HCT116 (cell line): ENCODE data around the gene STBD1. TPM values are rescaled to one million over a fixed set of nuclear protein-coding genes. Genes with fewer than 3 reads are reported as not detected.

ENCODE experiments used
- ATAC-seq: fragments of 200-7000 bp; cut with Tn5 transposase; 2 replicates; pipeline ENCODE4 v1.9.1; 2020; ENCODE audit warnings: mild to moderate bottlenecking, moderate library complexity
- BruUV-seq: library from RNA; stranded (reverse); fragments of 400-500 nt; replicated peaks from 2 replicates; lab custom pipeline; 2021; lab: Mats Ljungman, UMichigan
- CTCF ChIA-PET: fragments of 300-600 bp; sonication (Branson Sonifier 250); formaldehyde crosslinking; loops from one replicate; lab custom pipeline; 2021; ENCODE audit warnings: antibody characterized with exemption; lab: Charles Lee
- POLR2A ChIA-PET: fragments of 300-600, 350-600 bp; sonication (Branson Sonifier 250); formaldehyde crosslinking; loops from one replicate; lab custom pipeline; 2021; ENCODE audit warnings: antibody characterized with exemption; lab: Charles Lee
- RAD21 ChIA-PET, 2 experiments: fragments of 300-600 bp; sonication (Branson Sonifier 250); formaldehyde crosslinking; loops; one replicate each; lab custom pipeline; 2023; ENCODE audit warnings: low total read pairs in 2 of 2; ENCODE audit not compliant: uncharacterized antibody in 2 of 2, unreplicated experiment in 2 of 2, low non-redundant PET in 1 of 2; lab: Charles Lee
- DNase-seq: peaks from one replicate; pipeline ENCODE4 v3.0.0-alpha.2; 2010; ENCODE audit warnings: low read depth, low spot score
- H2AFZ ChIP-seq: fragments of 200-600 bp; shearing (Covaris generic), sonication (generic); 2 replicates; pipeline ENCODE4 v1.6.1; 2017; ENCODE audit warnings: low read depth, mixed run types, mixed read lengths, antibody characterized with exemption, low read length; ENCODE audit not compliant: poor library complexity, severe bottlenecking
- H3K27ac ChIP-seq: 2 replicates; pipeline ENCODE4 v1.5.1; 2012; ENCODE audit warnings: low read depth, low read length
- H3K27me3 ChIP-seq: fragments of 200-600 bp; sonication (generic); 2 replicates; pipeline ENCODE4 v1.6.1; 2016; ENCODE audit warnings: mixed run types, low read length, mixed read lengths; ENCODE audit not compliant: insufficient read depth
- H3K36me3 ChIP-seq, 2 experiments: fragments of 200-500 bp in 1 of 2; fragments of 200-600 bp in 1 of 2; sonication (Bioruptor generic) in 1 of 2; sonication (generic) in 1 of 2; 2 replicates each; pipeline versions ENCODE4 v1.5.1 to v1.6.1; 2014 to 2016; ENCODE audit warnings: low read length in 2 of 2, inconsistent platforms in 1 of 2, mixed read lengths in 1 of 2, mixed run types in 1 of 2; ENCODE audit not compliant: insufficient read depth in 2 of 2, control insufficient read depth in 1 of 2
- H3K4me1 ChIP-seq, 2 experiments: fragments of 200-600 bp in 1 of 2; sonication (generic) in 1 of 2; 2 replicates each; pipeline versions ENCODE4 v1.5.1 to v1.6.1; 2012 to 2017; ENCODE audit warnings: low read length in 2 of 2, inconsistent platforms in 1 of 2, mild to moderate bottlenecking in 1 of 2, mixed read lengths in 1 of 2, mixed run types in 1 of 2, moderate library complexity in 1 of 2; ENCODE audit not compliant: insufficient read depth in 2 of 2, control insufficient read depth in 1 of 2
- H3K4me2 ChIP-seq: fragments of 200-600 bp; sonication (generic); 2 replicates; pipeline ENCODE4 v1.6.1; 2017; ENCODE audit warnings: mixed run types, low read length, mixed read lengths
- H3K4me3 ChIP-seq, 2 experiments: fragments of 200-600 bp in 1 of 2; sonication (generic) in 1 of 2; replicated peaks in 1 of 2; 2 replicates each; pipeline ENCODE4 v1.5.1; 2011 to 2016; ENCODE audit warnings: low read length in 2 of 2, control low read depth in 1 of 2, low read depth in 1 of 2, mild to moderate bottlenecking in 1 of 2, mixed read lengths in 1 of 2, mixed run types in 1 of 2
- H3K79me2 ChIP-seq: fragments of 200-600 bp; sonication (generic); 2 replicates; pipeline ENCODE4 v1.6.1; 2017; ENCODE audit warnings: mild to moderate bottlenecking, mixed run types, low read length, moderate library complexity, mixed read lengths; ENCODE audit not compliant: insufficient read depth
- H3K9ac ChIP-seq: fragments of 200-600 bp; sonication (generic); 2 replicates; pipeline ENCODE4 v1.6.1; 2016; ENCODE audit warnings: low read length, mixed read lengths
- H3K9me2 ChIP-seq: fragments of 200-600 bp; sonication (generic), shearing (Covaris generic); 2 replicates; pipeline ENCODE4 v1.6.1; 2017; ENCODE audit warnings: mixed run types, mild to moderate bottlenecking, moderate library complexity; ENCODE audit not compliant: insufficient read depth
- H3K9me3 ChIP-seq, 2 experiments: fragments of 200-500 bp in 1 of 2; fragments of 200-600 bp in 1 of 2; sonication (Bioruptor generic) in 1 of 2; sonication (generic) in 1 of 2; 2 replicates each; pipeline ENCODE4 v1.6.1; 2014 to 2017; ENCODE audit warnings: low read length in 2 of 2, mixed read lengths in 2 of 2, inconsistent platforms in 1 of 2, low read depth in 1 of 2, mild to moderate bottlenecking in 1 of 2, mixed run types in 1 of 2, moderate library complexity in 1 of 2; ENCODE audit not compliant: control insufficient read depth in 1 of 2, insufficient read depth in 1 of 2
- H4K20me1 ChIP-seq: fragments of 200-600 bp; sonication (generic), shearing (Covaris generic); 2 replicates; pipeline ENCODE4 v1.6.1; 2017; ENCODE audit warnings: mixed run types, mild to moderate bottlenecking, moderate library complexity; ENCODE audit not compliant: insufficient read depth
- CEBPB ChIP-seq: IDR thresholded peaks from 2 replicates; pipeline ENCODE4 v1.6.1; 2012; ENCODE audit warnings: low read depth
- CTCF ChIP-seq, 3 experiments: fragments of 200-600 bp in 1 of 3; sonication (generic) in 1 of 3; IDR thresholded peaks in 2 of 3; conservative IDR thresholded peaks in 1 of 3; 2 replicates each; pipeline ENCODE4 v1.5.1; 2012 to 2017; ENCODE audit warnings: low read depth in 2 of 3, low read length in 2 of 3, antibody characterized with exemption in 1 of 3, borderline replicate concordance in 1 of 3, control low read depth in 1 of 3, mild to moderate bottlenecking in 1 of 3, mixed read lengths in 1 of 3, mixed run types in 1 of 3, moderate library complexity in 1 of 3; ENCODE audit not compliant: insufficient read depth in 1 of 3
- EZH2 ChIP-seq: fragments of 200-600 bp; sonication (generic); IDR thresholded peaks from 2 replicates; pipeline ENCODE4 v1.6.1; 2017; ENCODE audit warnings: antibody characterized with exemption, mixed run types
- FOSL1 ChIP-seq: IDR thresholded peaks from 2 replicates; pipeline ENCODE4 v1.6.1; 2012; ENCODE audit warnings: low read depth
- JUND ChIP-seq: IDR thresholded peaks from 2 replicates; pipeline ENCODE4 v1.6.1; 2012
- POLR2A ChIP-seq: IDR thresholded peaks from 2 replicates; pipeline ENCODE4 v1.7.0; 2011; ENCODE audit warnings: borderline replicate concordance; ENCODE audit not compliant: insufficient read depth, insufficient read length; ENCODE audit errors: extremely low read depth
- POLR2AphosphoS5 ChIP-seq: IDR thresholded peaks from 2 replicates; pipeline ENCODE4 v1.6.1; 2011; ENCODE audit warnings: mild to moderate bottlenecking, low read depth, low read length, moderate library complexity
- SIN3A ChIP-seq: IDR thresholded peaks from 2 replicates; pipeline ENCODE4 v1.6.1; 2012; ENCODE audit warnings: low read depth
- TCF7L2 ChIP-seq: IDR thresholded peaks from 2 replicates; pipeline ENCODE4 v1.7.0; 2011; ENCODE audit warnings: borderline replicate concordance, inconsistent platforms; ENCODE audit not compliant: insufficient read depth, insufficient read length; ENCODE audit errors: extremely low read depth
- YY1 ChIP-seq: IDR thresholded peaks from 2 replicates; pipeline ENCODE4 v1.6.1; 2011; ENCODE audit warnings: low read length, low read depth, moderate library complexity, mild to moderate bottlenecking; ENCODE audit not compliant: insufficient replicate concordance; ENCODE audit errors: extremely low read depth
- ZNF274 ChIP-seq: fragments of 200-500 bp; sonication (Bioruptor generic); IDR thresholded peaks from 2 replicates; pipeline ENCODE4 v1.6.1; 2014; ENCODE audit warnings: mild to moderate bottlenecking, low read depth, low read length, inconsistent platforms
- intact Hi-C: fragments of 100-400 bp; cut with micrococcal nuclease; formaldehyde crosslinking; loops from 2 replicates; pipeline ENCODE4 v1.10.0; 2022
- total RNA-seq: library from RNA; stranded (reverse); gene quantifications from one replicate; pipeline ENCODE4 v1.2.1, GENCODE V29; 2021; ENCODE audit not compliant: unreplicated experiment

STBD1 gene
- total RNA-seq, 1 experiment from 2014 or later, result 5.6 TPM

DNA sequence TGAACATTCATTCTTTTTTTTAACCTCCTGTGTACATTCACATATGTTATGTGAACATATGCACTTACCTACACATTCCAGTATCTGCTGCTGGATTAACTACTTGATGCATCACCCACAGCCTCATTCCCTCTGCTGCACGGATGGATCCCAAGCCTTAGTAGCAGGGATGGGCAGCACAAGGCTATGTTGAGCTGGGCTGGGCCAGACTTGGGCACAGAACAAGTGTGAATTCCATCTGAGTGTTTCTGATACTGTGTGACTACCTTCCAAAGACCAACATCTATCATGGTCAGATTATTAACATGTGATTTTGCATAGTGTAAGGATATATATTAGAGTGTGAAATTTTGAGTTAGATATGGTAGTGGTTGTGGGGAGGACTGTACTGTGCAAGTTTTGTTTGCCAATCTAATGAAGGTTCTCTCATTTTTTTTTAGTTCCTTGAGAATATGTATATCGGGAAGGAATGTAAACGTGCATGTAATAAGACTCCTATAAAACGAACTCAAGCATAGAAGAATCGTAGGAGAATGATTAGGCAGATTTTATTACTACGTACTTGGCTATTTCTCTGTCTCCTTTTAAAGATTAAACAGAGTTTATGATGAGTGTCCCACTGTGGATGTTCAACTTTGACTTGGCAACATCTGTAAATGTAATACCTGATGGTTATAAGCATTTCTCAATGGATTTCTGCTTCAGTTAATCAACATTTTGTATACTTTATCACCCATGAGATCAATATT, 23.4 kb upstream of the STBD1 start:
- Histone ChIP-seq H3K9ac (no peak overlapping the region), H3K4me3 (no peak overlapping the region), H3K36me3 (no peaks in the 10 kb centered on the region), H3K4me2 (no peak overlapping the region), H3K9me3 (no peaks in the 10 kb centered on the region), H3K27ac (no peak overlapping the region), H2AFZ (no peak overlapping the region), H3K27me3 (no peaks in the 10 kb centered on the region), H3K79me2 (no peaks in the 10 kb centered on the region), H3K4me1 (no peaks in the 10 kb centered on the region), H3K9me2 (no peaks in the 10 kb centered on the region), H4K20me1 (no peaks in the 10 kb centered on the region)
- no peak for TF ChIP-seq CTCF (IDR thresholded peaks at IDR 0.05 in 2 of 3, conservative IDR thresholded peaks at IDR 0.05 in 1 of 3; ENCODE audit: borderline replicate concordance in 1 of 3, insufficient read depth in 1 of 3, low read depth in 2 of 3, low read length in 2 of 3)
- TF ChIP-seq POLR2A, result no peak
- no peak for TF ChIP-seq CEBPB
- TF ChIP-seq EZH2, result no peak
- no peak for TF ChIP-seq JUND
- no peak for TF ChIP-seq POLR2AphosphoS5
- no peak for TF ChIP-seq FOSL1
- no peak for TF ChIP-seq YY1
- TF ChIP-seq SIN3A, result no peak
- TF ChIP-seq ZNF274, result no peak
- TF ChIP-seq TCF7L2, result no peak
- ATAC-seq (no peak), DNase-seq (no peak)
- no TSS peak for BruUV-seq
- intact Hi-C loops, result no loop called here
- ChIA-PET POLR2A (no interaction called here), RAD21 (no interaction called here), CTCF (no interaction called here)
